Stimulated activated CD4-positive, alpha-beta T cell treated with anti-CD3 and anti-CD28 coated beads, TNF-alpha, amount 100 ng/mL, for 4 hours (primary cell): ENCODE results near the gene SLC5A3.

Experiments
- DNase-seq, 3 experiments: peaks; one replicate each; pipeline ENCODE4 v3.0.0-alpha.2; 2020; ENCODE audit warnings: low read depth in 3 of 3

Gene SLC5A3

GRCh38 chr21:34073032-34073748, at the start of gene SLC5A3, which contains the start of gene MRPS6:
Gene SLC5A3 (plus strand): TSS chr21:34073578. CDS start chr21:34095199, 21,621 bp downstream.
Gene MRPS6 (plus strand): TSS chr21:34073578. CDS start chr21:34073701, 123 bp downstream.
- DNase-seq, result peak; percentile 46 to 66 (median 61)

GRCh38 chr21:34023691-34024373, 49.5 kb upstream of the SLC5A3 start:
- no peak for DNase-seq

- DNase-seq, result no peak
Measured at GRCh38 chr21:34024374-34024693, 49.0 kb upstream of the SLC5A3 start.

- DNase-seq, result no peak
Measured at GRCh38 chr21:34027721-34028461, 45.5 kb upstream of the SLC5A3 start.

- DNase-seq, result peak; percentile 3 to 9 (median 6)
Measured at GRCh38 chr21:34029743-34030528, 43.4 kb upstream of the SLC5A3 start.

- no peak for DNase-seq
Measured at GRCh38 chr21:34031835-34032370, 41.5 kb upstream of the SLC5A3 start.

GRCh38 chr21:34034369-34035014, 38.9 kb upstream of the SLC5A3 start:
- DNase-seq, result no peak

- DNase-seq, result no peak
Measured at GRCh38 chr21:34035619-34036354, 37.6 kb upstream of the SLC5A3 start.

GRCh38 chr21:34037009-34037795, 36.2 kb upstream of the SLC5A3 start:
- DNase-seq, result no peak

- DNase-seq, result no peak
Measured at GRCh38 chr21:34039678-34040382, 33.5 kb upstream of the SLC5A3 start.

GRCh38 chr21:34042735-34043134, 30.6 kb upstream of the SLC5A3 start:
- no peak for DNase-seq

- DNase-seq, result no peak
Measured at GRCh38 chr21:34043333-34043732, 30.0 kb upstream of the SLC5A3 start.

GRCh38 chr21:34046917-34047316, 26.5 kb upstream of the SLC5A3 start:
- no peak for DNase-seq

- no peak for DNase-seq
Measured at GRCh38 chr21:34047835-34048234, 25.5 kb upstream of the SLC5A3 start.

GRCh38 chr21:34052171-34052570, 21.2 kb upstream of the SLC5A3 start:
- DNase-seq, result no peak

- no peak for DNase-seq
Measured at GRCh38 chr21:34054259-34054658, 19.1 kb upstream of the SLC5A3 start.

- no peak for DNase-seq
Measured at GRCh38 chr21:34055615-34056014, 17.8 kb upstream of the SLC5A3 start.

GRCh38 chr21:34061983-34062382, 11.4 kb upstream of the SLC5A3 start:
- no peak for DNase-seq

GRCh38 chr21:34065027-34065426, 8.4 kb upstream of the SLC5A3 start:
- DNase-seq, result no peak
